ENCODE measurements around the gene NETO2.

NETO2 gene

GRCh38 chr16:47072158-47072557 is 71.6 kb downstream of the NETO2 start:
- no peak for TF ChIP-seq CTCF (IDR thresholded peaks at IDR 0.05; ENCODE audit: insufficient read depth, missing control alignments)
- FAIRE-seq, result no peak

GRCh38 chr16:47069841-47070584 is 73.7 kb downstream of the NETO2 start:
- DNase-seq (ENCODE audit: insufficient read length, low spot score), result no peak
- FAIRE-seq, result no peak
- TF ChIP-seq CTCF (IDR thresholded peaks at IDR 0.05; ENCODE audit: insufficient read depth, missing control alignments), result no peak

More at GRCh38 chr16:47072158-47072557, 71.6 kb downstream of the NETO2 start:
- DNase-seq (ENCODE audit: insufficient read length, low spot score), result no peak

GRCh38 chr16:47069313-47069712 is 74.4 kb downstream of the NETO2 start:
- TF ChIP-seq CTCF (IDR thresholded peaks at IDR 0.05; ENCODE audit: insufficient read depth, missing control alignments), result no peak
- no peak for DNase-seq (ENCODE audit: insufficient read length, low spot score)
- FAIRE-seq, result no peak

- no peak for FAIRE-seq
- TF ChIP-seq CTCF (IDR thresholded peaks at IDR 0.05; ENCODE audit: insufficient read depth, missing control alignments), result no peak
- DNase-seq (ENCODE audit: insufficient read length, low spot score), result no peak
These were observed 76.5 kb downstream of the NETO2 start for GRCh38 chr16:47067203-47067602.

- DNase-seq (ENCODE audit: insufficient read length, low spot score) (no peak), FAIRE-seq (no peak)
- no peak for TF ChIP-seq CTCF (IDR thresholded peaks at IDR 0.05; ENCODE audit: insufficient read depth, missing control alignments)
These were observed 77.7 kb downstream of the NETO2 start for GRCh38 chr16:47065766-47066688.

- no peak for DNase-seq (ENCODE audit: insufficient read length, low spot score)
- FAIRE-seq, result no peak
- no peak for TF ChIP-seq CTCF (IDR thresholded peaks at IDR 0.05; ENCODE audit: insufficient read depth, missing control alignments)
These were observed 79.0 kb downstream of the NETO2 start for GRCh38 chr16:47064775-47065174.
